Stomach (tissue), 9 donors: ENCODE measurements around the gene FIGNL1. TPM values are rescaled to one million over a fixed set of nuclear protein-coding genes. Genes with fewer than 3 reads are reported as not detected.

Experiments used
- DNase-seq, 2 donors: peaks; one replicate each; pipeline versions ENCODE4 v3.0.0 to v3.0.0-alpha.2; 2013 to 2019
- H3K27ac ChIP-seq, 5 donors: fragments of 200-600 bp in 4 of 5; sonication (generic) in 4 of 5; one replicate each; pipeline ENCODE4 v1.5.1; 2013 to 2019; ENCODE audit warnings: mild to moderate bottlenecking in 1 of 5, moderate library complexity in 1 of 5
- H3K27me3 ChIP-seq, 3 donors: fragments of 200-600 bp; sonication (generic); one replicate each; pipeline ENCODE4 v1.5.1; 2017 to 2019; ENCODE audit warnings: mixed run types in 1 of 3
- H3K36me3 ChIP-seq, 4 donors: fragments of 200-600 bp; sonication (generic); 1 replicate in 3 of 4; 2 replicates in 1 of 4; pipeline ENCODE4 v1.5.1; 2016 to 2019
- H3K4me1 ChIP-seq, 4 donors: fragments of 200-600 bp; sonication (generic); one replicate each; pipeline ENCODE4 v1.5.1; 2016 to 2019
- H3K4me3 ChIP-seq, 4 donors: fragments of 200-600 bp; sonication (generic) in 3 of 4; one replicate each; pipeline ENCODE4 v1.5.1; 2016 to 2019; ENCODE audit warnings: mild to moderate bottlenecking in 1 of 4
- H3K9me3 ChIP-seq, 4 donors: fragments of 200-600 bp; sonication (generic); one replicate each; pipeline ENCODE4 v1.5.1; 2016 to 2019
- EP300 ChIP-seq: sonication (generic); formaldehyde crosslinking; IDR thresholded peaks from one replicate; pipeline ENCODE4 v1.6.1; 2017; ENCODE audit warnings: antibody characterized with exemption
- POLR2A ChIP-seq, 4 donors: fragments of 450-650 bp; IDR thresholded peaks; one replicate each; pipeline ENCODE4 v1.6.1; 2016; ENCODE audit warnings: antibody characterized with exemption in 4 of 4, control low read depth in 2 of 4, mild to moderate bottlenecking in 1 of 4, moderate library complexity in 1 of 4
- POLR2AphosphoS5 ChIP-seq, 3 donors: sonication (generic); formaldehyde crosslinking; IDR thresholded peaks; one replicate each; pipeline ENCODE4 v1.6.1; 2016; ENCODE audit warnings: antibody characterized with exemption in 3 of 3
- WGBS, 5 donors: extraction: QIAGEN DNeasy Blood & Tissue Kit in 3 of 5; methylation state at CpG; one replicate each; pipeline versions ENCODE4 v1.1.5 to v1.1.7; 2013 to 2018; 5-methylcytosine and 5-hydroxymethylcytosine counted together
- intact Hi-C: fragments of 100-400 bp; cut with DNase I; formaldehyde crosslinking; loops from one replicate; pipeline ENCODE4 v1.15.1; 2023; ENCODE audit warnings: low total_unique reads
- polyA plus RNA-seq, 3 donors: library from polyadenylated mRNA; stranded (reverse); fragments of 200-250 nt; gene quantifications; one replicate each; pipeline ENCODE4 v1.2.3, GENCODE V29; 2013
- total RNA-seq, 5 donors: library from RNA; depleted of rRNA; stranded (reverse); fragments of >200 nt; gene quantifications; one replicate each; pipeline versions ENCODE4 v1.1.0 to v1.2.3, GENCODE V29; 2014 to 2016
- TF ChIP-seq, protein P1 (sequence below), 7 experiments: fragments of 450-650 bp in 4 of 7; fragments of 200-600 bp in 3 of 7; sonication (generic) in 3 of 7; IDR thresholded peaks; one replicate each; pipeline ENCODE4 v1.5.1; 2016 to 2019; ENCODE audit warnings: antibody characterized with exemption in 7 of 7, control low read depth in 2 of 7, mild to moderate bottlenecking in 1 of 7
- donor health status: healthy with polysubstance abuse.
- donor health status: Bipolar disorder and iron deficiency.
- donor health status: healthy.

Gene FIGNL1
- total and polyA plus RNA-seq, 8 donors: 0.29 to 32.1 (median 5.1) TPM

DNA sequence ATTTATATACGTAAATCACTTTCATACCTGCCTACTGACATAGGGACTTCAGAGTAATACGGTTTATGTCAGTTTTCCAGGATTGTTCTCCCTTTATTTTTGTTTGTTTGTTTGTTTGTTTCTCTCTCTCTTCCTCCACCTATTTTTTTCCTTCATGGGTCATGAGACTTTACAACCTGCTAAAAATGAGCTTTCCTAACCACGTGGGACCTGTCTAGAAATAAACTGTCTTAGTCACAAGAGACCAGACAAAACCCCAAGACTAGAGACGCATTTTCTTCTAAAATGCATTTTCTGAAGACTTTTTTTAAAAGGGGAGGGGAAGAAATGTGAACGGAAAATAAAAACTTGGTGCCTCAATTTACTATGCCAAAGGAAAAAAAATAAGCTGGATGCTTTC is 41.1 kb upstream of the FIGNL1 start:
- WGBS, 5 donors: 62 to 87% (median 71%) methylated on average over 5 of the region's 5 CpGs
- intact Hi-C loops: no loop called here
- H3K9me3 ChIP-seq: no peaks in the 10 kb centered on the region
- no peak overlapping the region for H3K4me3 ChIP-seq
- H3K36me3 ChIP-seq: no peaks in the 10 kb centered on the region
- DNase-seq: no peak
- no peak overlapping the region for H3K27ac ChIP-seq
- TF ChIP-seq EP300: no peak
- TF ChIP-seq, protein P1, sequence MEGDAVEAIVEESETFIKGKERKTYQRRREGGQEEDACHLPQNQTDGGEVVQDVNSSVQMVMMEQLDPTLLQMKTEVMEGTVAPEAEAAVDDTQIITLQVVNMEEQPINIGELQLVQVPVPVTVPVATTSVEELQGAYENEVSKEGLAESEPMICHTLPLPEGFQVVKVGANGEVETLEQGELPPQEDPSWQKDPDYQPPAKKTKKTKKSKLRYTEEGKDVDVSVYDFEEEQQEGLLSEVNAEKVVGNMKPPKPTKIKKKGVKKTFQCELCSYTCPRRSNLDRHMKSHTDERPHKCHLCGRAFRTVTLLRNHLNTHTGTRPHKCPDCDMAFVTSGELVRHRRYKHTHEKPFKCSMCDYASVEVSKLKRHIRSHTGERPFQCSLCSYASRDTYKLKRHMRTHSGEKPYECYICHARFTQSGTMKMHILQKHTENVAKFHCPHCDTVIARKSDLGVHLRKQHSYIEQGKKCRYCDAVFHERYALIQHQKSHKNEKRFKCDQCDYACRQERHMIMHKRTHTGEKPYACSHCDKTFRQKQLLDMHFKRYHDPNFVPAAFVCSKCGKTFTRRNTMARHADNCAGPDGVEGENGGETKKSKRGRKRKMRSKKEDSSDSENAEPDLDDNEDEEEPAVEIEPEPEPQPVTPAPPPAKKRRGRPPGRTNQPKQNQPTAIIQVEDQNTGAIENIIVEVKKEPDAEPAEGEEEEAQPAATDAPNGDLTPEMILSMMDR (IDR thresholded peaks at IDR 0.05): no peak
- no peak for TF ChIP-seq POLR2AphosphoS5 (IDR thresholded peaks at IDR 0.05)
- TF ChIP-seq POLR2A (IDR thresholded peaks at IDR 0.05): no peak
- no peaks in the 10 kb centered on the region for H3K27me3 ChIP-seq
- no peaks in the 10 kb centered on the region for H3K4me1 ChIP-seq

DNA sequence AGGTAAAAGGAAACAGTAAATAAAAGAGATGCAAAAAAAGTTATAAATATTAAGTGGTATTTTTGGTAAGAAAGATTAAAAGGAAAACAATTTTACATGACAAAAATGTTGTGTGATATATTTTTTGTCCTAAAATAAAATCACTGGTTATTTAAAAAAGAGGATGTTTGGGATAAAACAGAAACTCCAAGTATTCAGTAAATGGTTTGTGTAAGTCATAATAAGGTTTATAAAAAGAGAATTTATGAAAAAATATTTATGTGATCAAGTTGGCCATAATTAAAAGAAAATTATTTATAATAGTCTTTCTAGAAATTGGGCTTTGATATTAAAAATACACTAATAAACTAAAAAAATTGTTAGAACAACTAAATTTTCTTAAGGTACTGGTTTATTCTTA is 38.2 kb upstream of the FIGNL1 start:
- intact Hi-C loops: no loop called here
- Histone ChIP-seq H3K36me3 (no peaks in the 10 kb centered on the region), H3K4me1 (no peaks in the 10 kb centered on the region), H3K27me3 (no peaks in the 10 kb centered on the region), H3K27ac (no peak overlapping the region), H3K9me3 (no peaks in the 10 kb centered on the region), H3K4me3 (no peak overlapping the region)
- TF ChIP-seq POLR2AphosphoS5 (IDR thresholded peaks at IDR 0.05) (no peak), EP300 (no peak), POLR2A (IDR thresholded peaks at IDR 0.05) (no peak)
- TF ChIP-seq, protein P1 (IDR thresholded peaks at IDR 0.05): no peak
- no peak for DNase-seq

DNA sequence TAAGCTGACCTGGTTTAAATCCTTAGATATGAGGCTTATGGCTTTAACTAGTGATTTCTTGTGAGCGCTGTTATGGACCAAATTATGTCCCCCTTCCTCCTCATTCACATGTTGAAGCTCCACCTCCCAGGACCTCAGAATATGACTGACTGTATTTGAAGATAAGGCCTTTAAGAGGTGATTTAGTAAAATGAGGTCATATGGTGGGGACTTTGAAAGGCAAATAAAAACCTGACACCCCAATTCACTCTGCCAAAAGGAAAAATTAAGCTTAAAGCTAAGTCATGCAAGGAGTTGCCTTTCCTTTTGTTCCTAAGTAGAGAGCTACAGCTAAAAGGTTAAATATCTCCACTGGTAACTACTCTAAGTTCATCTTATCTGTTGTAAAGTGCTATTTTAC is 36.4 kb upstream of the FIGNL1 start:
- intact Hi-C loops: no loop called here
- TF ChIP-seq POLR2A (IDR thresholded peaks at IDR 0.05) (no peak), POLR2AphosphoS5 (IDR thresholded peaks at IDR 0.05) (no peak), EP300 (no peak)
- TF ChIP-seq, protein P1 (IDR thresholded peaks at IDR 0.05): no peak
- H3K4me3 ChIP-seq: no peak overlapping the region
- WGBS, 5 donors: 92 to 100% (median 95%) methylated on average over 1 of the region's 1 CpG
- no peak overlapping the region for H3K27ac ChIP-seq
- H3K9me3 ChIP-seq: no peaks in the 10 kb centered on the region
- H3K27me3 ChIP-seq: no peaks in the 10 kb centered on the region
- no peaks in the 10 kb centered on the region for H3K36me3 ChIP-seq
- H3K4me1 ChIP-seq: no peaks in the 10 kb centered on the region
- no peak for DNase-seq

DNA sequence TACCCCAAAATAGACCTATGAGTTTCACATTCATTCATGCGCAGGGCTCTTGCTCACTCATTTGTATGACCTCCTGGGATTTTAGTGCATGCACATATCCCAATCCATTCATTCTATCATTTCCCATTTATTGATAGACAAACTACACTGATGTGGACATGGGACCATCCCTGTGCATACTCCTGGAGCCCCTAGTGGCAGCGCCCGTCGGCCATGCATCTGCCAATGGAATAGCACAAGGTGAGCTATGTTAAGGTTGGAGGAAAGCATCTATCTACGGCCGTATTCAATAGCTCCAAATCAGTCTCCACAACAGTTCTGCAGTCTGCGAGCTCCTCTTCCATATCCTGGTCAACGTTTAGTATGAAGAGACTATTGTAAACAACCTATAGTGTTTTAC is 31.7 kb upstream of the FIGNL1 start:
- Histone ChIP-seq H3K9me3 (no peaks in the 10 kb centered on the region), H3K4me3 (no peak overlapping the region), H3K4me1 (peaks cover 0 to 11% (median 0%) of the 10 kb centered on the region in 4 donors), H3K27me3 (no peaks in the 10 kb centered on the region), H3K27ac (no peak overlapping the region), H3K36me3 (no peaks in the 10 kb centered on the region)
- 62 to 81% (median 75%) methylated on average over 8 of the region's 8 CpGs for WGBS, 5 donors
- no peak for DNase-seq
- intact Hi-C loops: no loop called here
- TF ChIP-seq POLR2AphosphoS5 (IDR thresholded peaks at IDR 0.05): no peak
- no peak for TF ChIP-seq EP300
- no peak for TF ChIP-seq POLR2A (IDR thresholded peaks at IDR 0.05)
- TF ChIP-seq, protein P1 (IDR thresholded peaks at IDR 0.05): no peak
